OCI-LY7 (cell line): ENCODE measurements around the gene VPS37C. TPM values are rescaled to one million over a fixed set of nuclear protein-coding genes. Genes with fewer than 3 reads are reported as not detected.

Source experiments
- BruUV-seq: library from RNA; stranded (reverse); fragments of 400-500 nt; replicated peaks from 2 replicates; lab custom pipeline; 2021; lab: Mats Ljungman, UMichigan
- CTCF ChIA-PET: fragments of 300-600 bp; sonication (Branson Sonifier 250); formaldehyde crosslinking; loops from one replicate; lab custom pipeline; 2022; ENCODE audit warnings: antibody characterized with exemption; ENCODE audit not compliant: unreplicated experiment; lab: Charles Lee
- POLR2A ChIA-PET: fragments of 300-600 bp; sonication (Branson Sonifier 250); formaldehyde crosslinking; loops from one replicate; lab custom pipeline; 2022; ENCODE audit warnings: antibody characterized with exemption; lab: Charles Lee
- DNase-seq: peaks from one replicate; pipeline ENCODE4 v3.0.0-alpha.2; 2015; ENCODE audit warnings: low spot score
- H2AFZ ChIP-seq: fragments of 200-600 bp; sonication (generic), shearing (Covaris generic); 2 replicates; pipeline ENCODE4 v1.6.1; 2014; ENCODE audit warnings: mild to moderate bottlenecking, antibody characterized with exemption, low read length, moderate library complexity
- H3K27ac ChIP-seq: fragments of 200-600 bp; sonication (generic); 2 replicates; pipeline ENCODE4 v1.5.1; 2014; ENCODE audit warnings: mixed run types, low read depth, mild to moderate bottlenecking, moderate library complexity, low read length, inconsistent platforms; ENCODE audit not compliant: poor library complexity, severe bottlenecking
- H3K36me3 ChIP-seq: fragments of 200-600 bp; sonication (generic); 2 replicates; pipeline ENCODE4 v1.6.1; 2014; ENCODE audit warnings: mild to moderate bottlenecking, antibody characterized with exemption, low read length, moderate library complexity, mixed read lengths; ENCODE audit not compliant: insufficient read depth
- H3K4me1 ChIP-seq: fragments of 200-600 bp; sonication (generic); 2 replicates; pipeline ENCODE4 v1.5.1; 2014; ENCODE audit warnings: mild to moderate bottlenecking, low read length; ENCODE audit not compliant: insufficient read depth, poor library complexity, severe bottlenecking
- H3K4me2 ChIP-seq: fragments of 200-600 bp; sonication (generic); 2 replicates; pipeline ENCODE4 v1.6.1; 2014; ENCODE audit warnings: mild to moderate bottlenecking, low read length
- H3K4me3 ChIP-seq: fragments of 200-600 bp; sonication (generic); 2 replicates; pipeline ENCODE4 v1.5.1; 2014; ENCODE audit warnings: mild to moderate bottlenecking, low read depth, low read length; ENCODE audit not compliant: poor library complexity, severe bottlenecking
- H3K79me2 ChIP-seq: fragments of 200-600 bp; sonication (generic); 2 replicates; pipeline ENCODE4 v1.6.1; 2016; ENCODE audit warnings: low read depth, mild to moderate bottlenecking, low read length, moderate library complexity, mixed read lengths; ENCODE audit not compliant: insufficient read depth
- H3K9me2 ChIP-seq: fragments of 200-600 bp; sonication (generic); 2 replicates; pipeline ENCODE4 v1.6.1; 2016; ENCODE audit warnings: mild to moderate bottlenecking, low read length, mixed read lengths; ENCODE audit not compliant: insufficient read depth
- H3K9me3 ChIP-seq: fragments of 200-600 bp; sonication (generic); 2 replicates; pipeline ENCODE4 v1.6.1; 2014; ENCODE audit warnings: mild to moderate bottlenecking, mixed run types, low read length, mixed read lengths
- H4K20me1 ChIP-seq: fragments of 200-600 bp; sonication (generic); 2 replicates; pipeline ENCODE4 v1.6.1; 2014; ENCODE audit warnings: mild to moderate bottlenecking, antibody characterized with exemption, low read length, moderate library complexity, mixed read lengths; ENCODE audit not compliant: insufficient read depth
- CTCF ChIP-seq: fragments of 200-600 bp; sonication (generic); conservative IDR thresholded peaks from 2 replicates; pipeline ENCODE4 v1.5.1; 2014; ENCODE audit warnings: mild to moderate bottlenecking, antibody characterized with exemption, low read length, moderate library complexity, mixed read lengths
- EZH2phosphoT487 ChIP-seq: fragments of 200-600 bp; sonication (generic); IDR thresholded peaks from 2 replicates; pipeline ENCODE4 v1.6.1; 2018; ENCODE audit warnings: low read depth, borderline replicate concordance, mild to moderate bottlenecking, mixed run types, antibody characterized with exemption, low read length, moderate library complexity, mixed read lengths
- intact Hi-C: fragments of 100-400 bp; cut with micrococcal nuclease; formaldehyde crosslinking; loops from one replicate; pipeline ENCODE4 v1.10.0; 2022; ENCODE audit not compliant: unreplicated experiment
- total RNA-seq, 2 experiments: library from RNA; depleted of rRNA in 1 of 2; stranded (reverse); fragments of >200 nt in 1 of 2; shearing (Covaris generic) in 1 of 2; gene quantifications; 2 replicates each; pipeline ENCODE4 v1.2.3, GENCODE V29; 2014 to 2022

Gene VPS37C
- total RNA-seq, 2 experiments from 2014 or later: 10.3 to 12.8 TPM

- TF ChIP-seq EZH2phosphoT487: no peak
- TF ChIP-seq CTCF: no peak
- H3K27ac ChIP-seq: no peak overlapping the region
- ChIA-PET CTCF (interaction anchor here (0.6 kb wide), 1 partner anchor 20 kb away, joined by 3 read pairs; no protein-coding TSS in a partner anchor), POLR2A (interaction anchor here (0.7 kb wide), 1 partner anchor 635 kb away, joined by 3 read pairs; no protein-coding TSS in a partner anchor)
- H3K4me1 ChIP-seq: peaks cover 6% of the 10 kb centered on the region
- H3K9me3 ChIP-seq: no peaks in the 10 kb centered on the region
- intact Hi-C loops: no loop called here
- H3K4me3 ChIP-seq: no peak overlapping the region
- H3K36me3 ChIP-seq: no peaks in the 10 kb centered on the region
- no peak overlapping the region for H3K4me2 ChIP-seq
- H2AFZ ChIP-seq: no peak overlapping the region
- no peaks in the 10 kb centered on the region for H3K9me2 ChIP-seq
- H3K79me2 ChIP-seq: no peaks in the 10 kb centered on the region
- H4K20me1 ChIP-seq: no peaks in the 10 kb centered on the region
- DNase-seq: no peak
- no TSS peak for BruUV-seq
Measured at GRCh38 chr11:61115498-61116224, 45.6 kb downstream of the VPS37C start.

GRCh38 chr11:61114913-61115312, 46.3 kb downstream of the VPS37C start:
- DNase-seq: peak; percentile 15
- Histone ChIP-seq H3K79me2 (no peaks in the 10 kb centered on the region), H3K9me2 (no peaks in the 10 kb centered on the region), H3K4me3 (no peak overlapping the region), H3K4me2 (peak overlapping the region; percentile 10; the same call in 1 of the 2 replicates), H4K20me1 (no peaks in the 10 kb centered on the region), H3K4me1 (peaks cover 6% of the 10 kb centered on the region), H2AFZ (peak overlapping the region; percentile 22; the same call in 1 of the 2 replicates), H3K36me3 (no peaks in the 10 kb centered on the region), H3K9me3 (no peaks in the 10 kb centered on the region), H3K27ac (no peak overlapping the region)
- ChIA-PET CTCF (no interaction called here), POLR2A (no interaction called here)
- no TSS peak for BruUV-seq
- intact Hi-C loops: no loop called here
- TF ChIP-seq CTCF (no peak), EZH2phosphoT487 (no peak)

GRCh38 chr11:61113201-61113600, 48.0 kb downstream of the VPS37C start:
- no peak for DNase-seq
- TF ChIP-seq CTCF (no peak), EZH2phosphoT487 (no peak)
- intact Hi-C loops: no loop called here

More at GRCh38 chr11:61113201-61113600, 48.0 kb downstream of the VPS37C start:
- H4K20me1 ChIP-seq: no peaks in the 10 kb centered on the region
- no peak overlapping the region for H2AFZ ChIP-seq
- no peaks in the 10 kb centered on the region for H3K36me3 ChIP-seq
- peaks cover 6% of the 10 kb centered on the region for H3K4me1 ChIP-seq
- H3K4me2 ChIP-seq: no peak overlapping the region
- ChIA-PET CTCF (interaction anchor here (0.6 kb wide), 1 partner anchor 59 kb away, joined by 4 read pairs; no protein-coding TSS in a partner anchor), POLR2A (interaction anchor here (0.7 kb wide), 1 partner anchor 148 kb away, joined by 3 read pairs; no protein-coding TSS in a partner anchor)
- no peaks in the 10 kb centered on the region for H3K9me2 ChIP-seq
- H3K9me3 ChIP-seq: no peaks in the 10 kb centered on the region
- BruUV-seq: no TSS peak
- H3K79me2 ChIP-seq: no peaks in the 10 kb centered on the region
- no peak overlapping the region for H3K4me3 ChIP-seq
- no peak overlapping the region for H3K27ac ChIP-seq
